ENCODE results near the gene APOE. TPM values are rescaled to one million over a fixed set of nuclear protein-coding genes. Genes with fewer than 3 reads are reported as not detected.

APOE gene
- total and polyA plus RNA-seq, 2 of the 13 experiments (the other 11 are each of a cell fraction or from before 2014, with no cell fraction given): 1,328 to 1,470 TPM

GRCh38 chr19:44954649-44955504, 49.3 kb downstream of the APOE start, which contains the start of gene CLPTM1 (continued):
- TF ChIP-seq, protein P1, sequence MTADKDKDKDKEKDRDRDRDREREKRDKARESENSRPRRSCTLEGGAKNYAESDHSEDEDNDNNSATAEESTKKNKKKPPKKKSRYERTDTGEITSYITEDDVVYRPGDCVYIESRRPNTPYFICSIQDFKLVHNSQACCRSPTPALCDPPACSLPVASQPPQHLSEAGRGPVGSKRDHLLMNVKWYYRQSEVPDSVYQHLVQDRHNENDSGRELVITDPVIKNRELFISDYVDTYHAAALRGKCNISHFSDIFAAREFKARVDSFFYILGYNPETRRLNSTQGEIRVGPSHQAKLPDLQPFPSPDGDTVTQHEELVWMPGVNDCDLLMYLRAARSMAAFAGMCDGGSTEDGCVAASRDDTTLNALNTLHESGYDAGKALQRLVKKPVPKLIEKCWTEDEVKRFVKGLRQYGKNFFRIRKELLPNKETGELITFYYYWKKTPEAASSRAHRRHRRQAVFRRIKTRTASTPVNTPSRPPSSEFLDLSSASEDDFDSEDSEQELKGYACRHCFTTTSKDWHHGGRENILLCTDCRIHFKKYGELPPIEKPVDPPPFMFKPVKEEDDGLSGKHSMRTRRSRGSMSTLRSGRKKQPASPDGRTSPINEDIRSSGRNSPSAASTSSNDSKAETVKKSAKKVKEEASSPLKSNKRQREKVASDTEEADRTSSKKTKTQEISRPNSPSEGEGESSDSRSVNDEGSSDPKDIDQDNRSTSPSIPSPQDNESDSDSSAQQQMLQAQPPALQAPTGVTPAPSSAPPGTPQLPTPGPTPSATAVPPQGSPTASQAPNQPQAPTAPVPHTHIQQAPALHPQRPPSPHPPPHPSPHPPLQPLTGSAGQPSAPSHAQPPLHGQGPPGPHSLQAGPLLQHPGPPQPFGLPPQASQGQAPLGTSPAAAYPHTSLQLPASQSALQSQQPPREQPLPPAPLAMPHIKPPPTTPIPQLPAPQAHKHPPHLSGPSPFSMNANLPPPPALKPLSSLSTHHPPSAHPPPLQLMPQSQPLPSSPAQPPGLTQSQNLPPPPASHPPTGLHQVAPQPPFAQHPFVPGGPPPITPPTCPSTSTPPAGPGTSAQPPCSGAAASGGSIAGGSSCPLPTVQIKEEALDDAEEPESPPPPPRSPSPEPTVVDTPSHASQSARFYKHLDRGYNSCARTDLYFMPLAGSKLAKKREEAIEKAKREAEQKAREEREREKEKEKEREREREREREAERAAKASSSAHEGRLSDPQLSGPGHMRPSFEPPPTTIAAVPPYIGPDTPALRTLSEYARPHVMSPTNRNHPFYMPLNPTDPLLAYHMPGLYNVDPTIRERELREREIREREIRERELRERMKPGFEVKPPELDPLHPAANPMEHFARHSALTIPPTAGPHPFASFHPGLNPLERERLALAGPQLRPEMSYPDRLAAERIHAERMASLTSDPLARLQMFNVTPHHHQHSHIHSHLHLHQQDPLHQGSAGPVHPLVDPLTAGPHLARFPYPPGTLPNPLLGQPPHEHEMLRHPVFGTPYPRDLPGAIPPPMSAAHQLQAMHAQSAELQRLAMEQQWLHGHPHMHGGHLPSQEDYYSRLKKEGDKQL (CRISPR knock-in tag; IDR thresholded peaks at IDR 0.05; ENCODE audit: low read depth): no peak
- TF ChIP-seq ZNF24 (IDR thresholded peaks at IDR 0.05) (no peak), ZNF737 (CRISPR knock-in tag; IDR thresholded peaks at IDR 0.05; ENCODE audit: borderline replicate concordance) (no peak), ZNF792 (CRISPR knock-in tag; IDR thresholded peaks at IDR 0.05) (no peak), MTA3 (CRISPR knock-in tag; IDR thresholded peaks at IDR 0.05) (no peak), FOXP4 (CRISPR knock-in tag; IDR thresholded peaks at IDR 0.05) (peak; percentile 31; the same call in 1 of the 2 replicates), NFATC3 (CRISPR knock-in tag; IDR thresholded peaks at IDR 0.05) (no peak), SRY (CRISPR knock-in tag; IDR thresholded peaks at IDR 0.05) (no peak), TRIM24 (CRISPR knock-in tag; IDR thresholded peaks at IDR 0.05) (no peak), ERF (CRISPR knock-in tag; IDR thresholded peaks at IDR 0.05) (no peak), ZNF18 (CRISPR knock-in tag; IDR thresholded peaks at IDR 0.05; ENCODE audit: insufficient replicate concordance) (no peak), CENPX (CRISPR knock-in tag; IDR thresholded peaks at IDR 0.05) (no peak), ZNF33A (CRISPR knock-in tag; IDR thresholded peaks at IDR 0.05; ENCODE audit: borderline replicate concordance) (no peak), ZNF256 (CRISPR knock-in tag; conservative IDR thresholded peaks at IDR 0.05) (no peak), KDM5B (CRISPR knock-in tag; IDR thresholded peaks at IDR 0.05; ENCODE audit: borderline replicate concordance) (peak; percentile 79; the same call in 1 of the 2 replicates), GPN1 (CRISPR knock-in tag; IDR thresholded peaks at IDR 0.05; ENCODE audit: borderline replicate concordance) (no peak), TAF15 (IDR thresholded peaks at IDR 0.05; ENCODE audit: low read depth, low read length, poor library complexity, severe bottlenecking) (no peak), ZBTB7A (CRISPR knock-in tag; IDR thresholded peaks at IDR 0.05) (peak; percentile 39; the same call in 1 of the 2 replicates)
- TF ChIP-seq, protein P2, sequence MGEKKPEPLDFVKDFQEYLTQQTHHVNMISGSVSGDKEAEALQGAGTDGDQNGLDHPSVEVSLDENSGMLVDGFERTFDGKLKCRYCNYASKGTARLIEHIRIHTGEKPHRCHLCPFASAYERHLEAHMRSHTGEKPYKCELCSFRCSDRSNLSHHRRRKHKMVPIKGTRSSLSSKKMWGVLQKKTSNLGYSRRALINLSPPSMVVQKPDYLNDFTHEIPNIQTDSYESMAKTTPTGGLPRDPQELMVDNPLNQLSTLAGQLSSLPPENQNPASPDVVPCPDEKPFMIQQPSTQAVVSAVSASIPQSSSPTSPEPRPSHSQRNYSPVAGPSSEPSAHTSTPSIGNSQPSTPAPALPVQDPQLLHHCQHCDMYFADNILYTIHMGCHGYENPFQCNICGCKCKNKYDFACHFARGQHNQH (CRISPR knock-in tag; IDR thresholded peaks at IDR 0.05): peak; percentile 63; the same call in 1 of the 2 replicates

Data from HepG2 (cell line).